Measurements from ENCODE around the gene SERPINA10.

The SERPINA10 gene

DNA sequence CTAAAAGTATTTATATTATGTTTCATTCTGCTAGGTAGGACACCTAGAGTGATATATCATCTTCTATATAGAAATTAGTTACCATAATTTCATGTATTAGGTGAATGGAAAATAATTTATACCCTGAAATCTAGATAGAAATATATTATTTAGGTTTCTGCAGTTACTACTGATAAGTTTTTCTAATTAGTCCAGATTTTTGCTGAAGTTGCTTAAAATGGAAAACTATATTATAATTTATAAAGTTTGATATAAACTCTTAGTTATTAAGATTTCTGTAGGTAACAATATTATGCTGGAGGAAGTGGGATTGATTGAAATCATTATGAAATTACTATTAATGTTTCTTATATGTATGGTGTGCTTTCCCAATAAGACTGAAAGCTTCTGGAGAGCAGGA is 56.0 kb downstream of the SERPINA10 start:
- Histone ChIP-seq H3K4me1 (ENCODE audit: insufficient read depth, low read length, severe bottlenecking) (no peaks in the 10 kb centered on the region), H2AFZ (ENCODE audit: low read length) (no peak overlapping the region), H3K9me2 (ENCODE audit: low read depth, low read length) (no peaks in the 10 kb centered on the region), H3K4me3 (ENCODE audit: low read depth, low read length, poor library complexity, severe bottlenecking) (no peak overlapping the region), H3F3A (ENCODE audit: insufficient read depth, low read length) (no peaks in the 10 kb centered on the region), H3K36me3 (ENCODE audit: insufficient read depth, low read length) (no peaks in the 10 kb centered on the region), H3K9me3 (ENCODE audit: low read length) (no peaks in the 10 kb centered on the region), H3K9ac (ENCODE audit: low read length) (no peak overlapping the region), H3K79me2 (ENCODE audit: insufficient read depth, low read length) (no peaks in the 10 kb centered on the region), H4K20me1 (ENCODE audit: insufficient read depth, low read length) (no peaks in the 10 kb centered on the region), H3K4me2 (ENCODE audit: low read length) (no peak overlapping the region), H3K27ac (ENCODE audit: low read depth, low read length, poor library complexity, severe bottlenecking) (no peak overlapping the region), H3K27me3 (ENCODE audit: insufficient read depth, low read length) (no peaks in the 10 kb centered on the region)
- no peak for TF ChIP-seq EZH2 (IDR thresholded peaks at IDR 0.05; ENCODE audit: borderline replicate concordance, low read length)
- TF ChIP-seq, protein P1, sequence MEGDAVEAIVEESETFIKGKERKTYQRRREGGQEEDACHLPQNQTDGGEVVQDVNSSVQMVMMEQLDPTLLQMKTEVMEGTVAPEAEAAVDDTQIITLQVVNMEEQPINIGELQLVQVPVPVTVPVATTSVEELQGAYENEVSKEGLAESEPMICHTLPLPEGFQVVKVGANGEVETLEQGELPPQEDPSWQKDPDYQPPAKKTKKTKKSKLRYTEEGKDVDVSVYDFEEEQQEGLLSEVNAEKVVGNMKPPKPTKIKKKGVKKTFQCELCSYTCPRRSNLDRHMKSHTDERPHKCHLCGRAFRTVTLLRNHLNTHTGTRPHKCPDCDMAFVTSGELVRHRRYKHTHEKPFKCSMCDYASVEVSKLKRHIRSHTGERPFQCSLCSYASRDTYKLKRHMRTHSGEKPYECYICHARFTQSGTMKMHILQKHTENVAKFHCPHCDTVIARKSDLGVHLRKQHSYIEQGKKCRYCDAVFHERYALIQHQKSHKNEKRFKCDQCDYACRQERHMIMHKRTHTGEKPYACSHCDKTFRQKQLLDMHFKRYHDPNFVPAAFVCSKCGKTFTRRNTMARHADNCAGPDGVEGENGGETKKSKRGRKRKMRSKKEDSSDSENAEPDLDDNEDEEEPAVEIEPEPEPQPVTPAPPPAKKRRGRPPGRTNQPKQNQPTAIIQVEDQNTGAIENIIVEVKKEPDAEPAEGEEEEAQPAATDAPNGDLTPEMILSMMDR (IDR thresholded peaks at IDR 0.05; ENCODE audit: low read length) = no peak

Measured in OCI-LY1 (cell line).